NCI-H345 treated with DMSO at 0.1 percent for 48 hours (cell line): ENCODE measurements around the gene UBTFL1.
"Not testable (repeated sequence)": the region's sequence is repeated elsewhere in the genome, so short reads cannot be mapped to it uniquely, and the experiment has no call there.

Source experiments
- DNase-seq: peaks from one replicate; lab custom pipeline; 2025; ENCODE audit not compliant: unreplicated experiment; lab: John Stamatoyannopoulos, UW

The UBTFL1 gene, protein sequence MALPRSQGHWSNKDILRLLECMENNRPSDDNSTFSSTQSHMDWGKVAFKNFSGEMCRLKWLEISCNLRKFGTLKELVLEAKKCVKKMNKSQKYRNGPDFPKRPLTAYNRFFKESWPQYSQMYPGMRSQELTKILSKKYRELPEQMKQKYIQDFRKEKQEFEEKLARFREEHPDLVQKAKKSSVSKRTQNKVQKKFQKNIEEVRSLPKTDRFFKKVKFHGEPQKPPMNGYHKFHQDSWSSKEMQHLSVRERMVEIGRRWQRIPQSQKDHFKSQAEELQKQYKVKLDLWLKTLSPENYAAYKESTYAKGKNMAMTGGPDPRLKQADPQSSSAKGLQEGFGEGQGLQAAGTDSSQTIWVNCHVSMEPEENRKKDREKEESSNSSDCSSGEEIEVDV

DNA sequence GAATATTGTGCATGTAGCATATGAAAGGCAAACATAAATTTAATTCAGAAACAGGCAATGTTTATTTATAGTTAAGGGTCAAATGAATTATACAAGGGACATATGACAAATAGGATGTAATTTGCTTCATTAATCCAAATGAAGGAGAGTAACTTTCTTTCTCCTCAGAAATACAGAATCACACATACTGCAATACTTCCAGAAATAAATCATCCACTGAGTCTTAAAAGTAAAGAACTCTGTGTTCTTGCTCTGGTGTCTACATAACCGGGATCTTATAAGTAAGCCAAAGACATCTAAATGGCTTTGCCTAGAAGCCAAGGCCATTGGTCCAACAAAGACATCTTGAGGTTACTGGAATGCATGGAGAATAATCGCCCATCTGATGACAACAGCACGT, at the start of gene UBTFL1:
Gene UBTFL1, plus strand, starts transcription at position 301 of the 400 bp plus-strand sequence. Its CDS starts 0 bp downstream, at position 301.
- not testable (repeated sequence) for DNase-seq

DNA sequence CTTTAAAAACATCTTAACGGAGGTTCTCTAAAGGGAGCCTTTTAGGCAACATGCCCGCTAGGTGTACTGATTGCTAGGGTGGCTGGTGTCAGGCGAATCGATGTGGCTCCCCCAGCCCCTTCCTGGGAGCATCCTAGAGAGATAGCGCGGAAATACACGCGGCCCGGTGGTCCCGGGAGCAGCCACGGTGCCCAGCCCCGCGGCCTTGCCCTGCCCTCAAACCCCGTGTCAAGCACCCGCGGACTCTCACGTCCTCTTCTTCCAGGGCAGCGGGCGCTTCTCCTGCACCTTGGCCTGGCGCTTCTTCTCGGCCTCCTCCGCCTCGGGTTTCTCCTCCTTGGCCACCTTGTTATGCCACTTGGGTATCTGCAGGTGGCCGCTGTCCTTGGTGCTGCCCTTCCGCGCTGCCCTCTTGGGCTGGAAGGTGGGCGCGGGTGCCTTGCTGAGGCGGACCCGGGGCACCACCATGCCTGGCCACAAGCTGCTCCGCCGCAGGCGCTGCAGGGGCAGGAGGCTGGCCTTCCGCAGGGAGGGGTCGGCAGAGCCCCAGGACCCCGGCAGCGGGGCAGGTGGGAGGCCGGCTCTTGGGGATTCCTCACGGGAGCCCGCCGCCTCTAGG, 34.0 kb upstream of the UBTFL1 start:
- DNase-seq: not testable (repeated sequence)

DNA sequence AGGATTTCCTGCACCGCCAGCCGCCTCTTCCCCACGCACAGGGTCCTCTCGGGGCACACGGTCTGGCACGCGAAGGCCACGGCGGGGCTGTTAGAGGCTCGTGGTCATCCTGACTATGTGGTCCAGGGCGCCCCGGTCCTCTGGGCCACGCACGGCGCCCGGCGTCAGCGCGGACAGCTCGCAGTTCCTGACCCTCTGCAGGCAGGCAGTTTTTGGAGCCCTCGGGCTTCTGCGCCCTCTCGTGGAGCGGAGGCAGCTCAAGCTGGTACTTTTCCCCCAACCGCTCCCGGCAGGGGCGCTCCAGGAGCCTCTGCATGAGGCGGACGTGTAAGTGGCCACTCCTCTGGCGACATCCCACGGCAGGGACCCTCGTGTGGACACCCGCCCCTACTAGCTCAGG, 33.4 kb upstream of the UBTFL1 start:
- DNase-seq: not testable (repeated sequence)

GRCh38 chr11:90053545-90053944, 32.2 kb upstream of the UBTFL1 start:
- not testable (repeated sequence) for DNase-seq

GRCh38 chr11:90088731-90089130, 3.0 kb downstream of the UBTFL1 start:
- not testable (repeated sequence) for DNase-seq

GRCh38 chr11:90095230-90095924, 9.6 kb downstream of the UBTFL1 start:
- DNase-seq: not testable (repeated sequence)

- not testable (repeated sequence) for DNase-seq
These were observed 12.5 kb downstream of the UBTFL1 start for GRCh38 chr11:90098261-90098660.

GRCh38 chr11:90100431-90100830, 14.7 kb downstream of the UBTFL1 start:
- no peak for DNase-seq

DNA sequence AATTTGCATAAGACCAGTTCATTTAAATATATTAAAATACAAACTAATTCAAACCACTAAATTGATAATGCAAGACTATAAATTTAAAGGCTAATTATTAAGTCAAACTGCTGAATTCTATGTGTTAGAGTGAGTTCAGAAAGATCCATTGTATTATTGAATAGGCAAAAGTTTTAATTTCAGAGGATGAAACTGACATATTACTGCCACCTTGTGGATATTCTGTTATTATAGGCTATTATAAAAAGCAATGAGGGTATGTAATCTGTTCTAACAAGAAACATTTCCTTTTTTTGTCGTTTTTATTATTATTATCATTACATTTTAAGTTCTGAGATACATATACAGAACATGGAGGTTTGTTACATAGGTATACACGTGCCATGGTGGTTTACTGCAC, 27.8 kb downstream of the UBTFL1 start:
- no peak for DNase-seq

DNA sequence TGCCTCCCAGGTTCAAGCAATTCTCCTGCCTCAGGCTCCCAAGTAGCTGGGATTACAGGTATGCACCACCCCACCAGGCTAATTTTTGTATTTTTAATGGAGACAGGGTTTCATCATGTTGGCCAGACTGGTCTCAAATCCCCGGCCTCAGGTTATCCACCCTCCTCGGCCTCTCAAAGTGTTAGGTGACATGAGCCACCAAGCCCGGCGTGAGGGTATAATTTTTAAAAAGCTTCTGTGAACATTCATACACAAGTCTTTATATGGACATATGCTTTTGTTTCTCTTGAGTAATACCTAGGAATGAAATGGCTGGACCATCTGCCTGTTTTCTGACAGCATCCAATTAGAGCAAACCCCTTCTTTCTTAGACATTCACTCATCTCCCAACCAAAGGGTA, 34.4 kb downstream of the UBTFL1 start:
- DNase-seq: no peak

DNA sequence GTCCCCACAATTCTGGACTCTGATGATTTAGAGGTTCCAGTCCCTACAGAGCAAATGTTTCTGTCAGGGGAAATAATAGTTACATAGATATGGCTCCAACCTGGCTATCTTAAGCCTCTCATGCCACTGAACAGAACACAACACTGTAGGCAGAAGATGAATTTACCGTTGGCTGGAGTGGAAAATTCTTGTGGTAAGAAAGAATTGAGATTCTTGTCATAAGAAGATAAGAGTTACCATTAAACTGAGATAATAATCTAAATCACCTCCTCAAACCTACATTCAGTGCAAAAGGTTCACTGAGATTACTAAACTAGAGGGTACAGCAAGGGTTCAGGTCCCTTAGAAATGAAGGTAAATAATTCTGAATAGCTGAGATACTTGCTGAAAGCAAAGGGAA, 38.6 kb downstream of the UBTFL1 start:
- no peak for DNase-seq

DNA sequence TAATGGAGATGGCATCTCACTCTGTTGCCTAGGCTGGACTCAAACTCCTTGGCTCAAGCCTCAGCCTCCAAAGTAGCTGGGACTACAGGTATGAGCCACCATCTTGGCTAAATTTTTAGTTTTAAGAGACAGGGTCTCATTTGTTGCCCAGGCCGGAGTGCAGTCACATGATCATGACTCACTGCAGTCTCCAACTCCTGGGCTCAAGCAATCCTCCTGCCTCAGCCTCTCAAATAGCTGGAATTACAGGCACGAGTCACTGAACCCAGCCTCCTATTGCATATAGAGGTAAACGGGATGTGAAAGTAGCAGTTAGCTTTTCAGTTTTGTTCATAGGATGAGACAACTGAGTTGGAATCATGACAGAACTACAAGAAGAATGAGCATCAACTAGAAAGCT, 39.2 kb downstream of the UBTFL1 start:
- no peak for DNase-seq

DNA sequence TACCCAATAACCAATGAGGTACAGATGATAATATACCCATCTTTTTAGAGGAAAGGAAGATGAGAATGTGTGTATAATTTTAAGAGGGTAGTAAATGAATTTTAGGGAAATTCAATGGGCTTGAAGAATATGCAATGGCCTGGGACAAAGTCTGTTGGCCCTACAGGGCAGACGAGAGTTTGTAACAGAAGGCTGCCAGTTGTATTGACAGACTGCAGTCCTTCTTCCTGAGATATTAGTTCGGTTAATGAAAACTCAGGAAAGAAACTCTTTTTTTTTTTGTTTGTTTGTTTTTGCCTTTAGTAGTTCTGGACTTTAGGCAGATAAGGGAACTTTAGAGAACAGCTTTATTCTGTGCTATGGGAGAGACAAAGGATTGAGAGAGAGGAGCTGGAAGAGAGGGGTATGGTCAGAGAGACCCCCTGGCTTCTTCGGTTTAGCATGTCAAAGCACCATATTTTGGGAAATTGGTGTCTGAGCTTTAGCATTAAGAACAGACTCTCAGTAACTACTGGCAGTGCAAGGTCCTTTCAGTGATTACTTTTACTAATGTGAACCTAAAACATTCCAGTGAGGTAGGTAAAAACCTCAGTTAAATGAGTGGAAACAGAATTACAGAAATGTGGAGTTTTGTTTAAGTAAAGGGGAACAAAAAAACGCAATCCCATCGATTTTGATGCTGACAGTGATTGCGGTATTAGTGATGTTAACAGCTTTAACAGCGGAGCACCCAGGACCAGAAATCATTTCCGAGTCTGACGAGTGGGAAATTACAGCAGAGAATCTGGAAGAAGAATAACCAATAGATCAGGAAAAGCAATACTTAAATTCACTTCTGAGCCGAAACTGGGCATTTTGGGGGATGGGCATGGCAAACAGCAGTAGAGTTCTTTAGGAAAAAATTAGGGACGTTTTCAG, 48.1 kb downstream of the UBTFL1 start:
- DNase-seq: no peak

DNA sequence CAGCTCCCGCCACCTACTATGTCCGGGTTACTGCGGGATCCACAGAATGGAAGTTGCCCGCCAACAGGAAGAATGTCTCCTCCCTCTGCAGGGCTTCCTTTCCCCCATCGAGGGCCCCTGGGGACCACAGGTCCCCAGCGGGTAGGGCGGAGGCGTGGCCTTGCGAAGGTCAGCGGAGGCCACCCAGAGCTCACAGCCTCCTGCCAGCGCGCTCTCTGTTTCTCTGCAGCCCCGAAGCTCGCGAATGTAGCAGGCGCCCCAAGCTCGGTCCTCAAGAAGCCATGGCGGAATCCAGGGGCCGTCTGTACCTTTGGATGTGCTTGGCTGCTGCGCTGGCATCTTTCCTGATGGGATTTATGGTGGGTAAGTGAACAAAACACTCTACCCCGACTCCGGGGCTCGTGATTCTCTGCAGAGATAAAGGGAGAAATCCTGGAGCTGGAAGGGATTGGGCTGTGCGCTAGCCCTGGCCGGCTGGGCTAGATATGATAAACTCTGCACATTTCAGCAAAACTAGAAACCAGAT, 48.8 kb downstream of the UBTFL1 start, which contains the start of gene NAALAD2:
Gene NAALAD2, plus strand, starts transcription at position 186 of the 526 bp plus-strand sequence. Its CDS starts 96 bp downstream, at position 282.
- no peak for DNase-seq

DNA sequence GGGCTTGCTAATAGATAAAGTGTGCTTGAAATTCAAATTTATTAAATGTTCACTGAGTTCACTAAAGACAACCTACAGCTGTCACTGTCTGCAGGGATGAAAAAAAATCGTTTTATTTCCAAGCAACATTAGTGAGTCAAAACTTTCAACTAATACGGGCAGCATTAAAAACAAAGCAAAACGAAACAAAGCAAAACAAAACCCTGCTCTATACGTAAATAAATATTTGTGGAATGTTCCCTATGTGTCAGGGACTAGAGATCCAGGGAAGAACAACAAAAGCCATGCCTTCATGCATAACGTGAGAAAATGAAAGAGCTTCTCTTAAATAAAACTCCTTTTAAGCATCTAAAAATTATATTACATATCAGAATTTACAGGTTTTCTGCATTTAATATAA, 49.3 kb downstream of the UBTFL1 start:
- DNase-seq: no peak
